HG03103 (cell line): ENCODE data around the gene PHLPP1.
A peak's percentile ranks its signal among the peaks of the same experiment; 100 is the strongest.

ENCODE experiments used
- ATAC-seq: cut with Tn5 transposase; IDR thresholded peaks from one replicate; pipeline ENCODE4 v1.9.1; 2021; ENCODE audit warnings: low read depth; ENCODE audit not compliant: unreplicated experiment

Gene PHLPP1

DNA sequence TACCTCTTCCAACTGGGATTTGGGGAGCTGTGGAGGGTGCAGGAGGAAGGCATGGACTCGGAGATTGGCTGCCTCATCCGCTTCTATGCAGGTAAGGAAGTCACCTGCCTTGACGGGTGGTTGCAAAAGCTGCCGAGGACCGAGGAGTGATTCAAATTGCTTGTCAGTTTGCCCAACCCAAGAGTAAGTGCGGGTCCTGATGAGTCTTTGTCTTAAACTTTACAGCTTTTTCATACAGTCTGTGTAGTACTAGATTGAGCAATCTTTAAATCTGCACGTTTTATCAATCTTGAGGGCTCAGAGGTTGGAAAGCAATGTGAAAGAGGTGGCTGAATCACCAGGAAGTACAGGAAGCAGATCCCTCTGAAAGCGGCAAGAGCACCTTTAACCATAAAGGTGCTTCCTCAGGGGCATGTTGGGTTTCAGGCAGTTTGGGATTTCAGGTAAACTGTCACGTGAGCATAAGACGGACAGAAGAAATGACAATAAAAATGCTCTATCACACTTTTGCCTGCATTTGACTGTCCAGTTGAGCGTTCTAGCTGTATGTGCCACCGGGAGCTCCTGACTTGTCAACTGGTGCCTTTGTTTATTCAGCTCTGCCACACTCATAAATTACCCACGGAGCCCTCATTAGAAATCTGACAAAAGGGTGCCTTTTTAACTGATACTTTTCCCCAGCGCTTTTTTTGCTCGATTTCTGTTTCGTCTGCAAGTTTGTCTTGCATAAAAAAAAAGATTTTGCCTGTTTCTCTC, 2.0 kb downstream of the PHLPP1 start:
- ATAC-seq = no peak

DNA sequence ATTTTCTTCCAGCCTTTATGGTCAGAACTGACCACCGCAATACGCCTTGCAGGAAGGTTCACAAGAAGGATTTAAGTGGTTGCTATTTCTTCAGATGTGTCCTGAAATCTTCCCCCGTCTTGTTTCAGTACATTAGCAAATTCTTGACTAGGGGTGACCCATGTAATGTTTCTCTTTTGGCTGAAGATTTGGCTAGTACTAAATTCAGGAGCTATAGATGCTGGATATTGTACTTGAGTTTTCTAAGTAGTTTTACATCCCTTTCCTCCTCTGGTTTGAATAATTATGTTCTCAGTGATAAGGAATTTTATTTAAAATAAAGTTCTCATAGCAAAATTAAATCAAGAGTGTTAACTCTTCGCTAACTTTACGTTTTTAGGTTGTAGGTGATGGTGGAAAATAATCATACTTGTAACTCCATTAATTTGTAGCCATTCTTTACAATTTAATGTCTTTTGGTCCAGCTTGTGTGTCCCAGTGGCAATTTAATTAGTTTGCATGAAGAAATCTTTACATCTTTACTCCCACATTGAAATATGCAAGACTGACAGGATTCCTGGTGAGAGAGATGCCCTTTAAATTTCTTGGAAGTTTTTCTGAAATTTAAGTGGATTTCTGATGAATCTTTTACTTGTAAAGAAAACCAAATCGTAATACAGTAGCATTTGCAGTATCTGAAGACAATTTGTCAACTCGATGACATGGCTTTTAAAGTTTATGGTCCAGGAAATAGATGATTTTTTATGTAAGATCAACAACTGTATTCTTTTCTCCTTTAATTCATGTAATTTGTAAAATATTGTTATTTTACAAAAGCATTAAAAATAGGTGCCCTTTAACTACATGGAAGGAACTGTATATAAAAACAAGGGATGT, 2.8 kb downstream of the PHLPP1 start:
- no peak for ATAC-seq

DNA sequence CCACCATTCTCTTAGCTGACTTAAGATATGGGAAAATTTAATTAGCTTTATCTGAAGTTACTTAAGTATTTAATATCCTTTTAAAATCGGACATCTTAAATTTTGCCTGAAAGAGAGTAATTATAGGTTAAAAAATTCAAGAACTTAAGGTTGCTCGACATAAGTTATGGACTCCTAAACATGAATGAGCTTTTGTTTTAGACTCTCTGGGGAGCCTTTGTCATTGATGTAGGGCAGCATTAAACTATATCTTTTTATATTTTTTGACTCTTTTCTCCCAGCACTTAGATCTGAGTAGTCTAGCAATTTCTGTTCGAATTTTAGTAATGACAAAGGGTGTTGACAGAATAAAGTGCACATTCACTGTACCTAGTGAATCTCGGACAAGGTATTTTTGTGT, 4.7 kb downstream of the PHLPP1 start:
- no peak for ATAC-seq

DNA sequence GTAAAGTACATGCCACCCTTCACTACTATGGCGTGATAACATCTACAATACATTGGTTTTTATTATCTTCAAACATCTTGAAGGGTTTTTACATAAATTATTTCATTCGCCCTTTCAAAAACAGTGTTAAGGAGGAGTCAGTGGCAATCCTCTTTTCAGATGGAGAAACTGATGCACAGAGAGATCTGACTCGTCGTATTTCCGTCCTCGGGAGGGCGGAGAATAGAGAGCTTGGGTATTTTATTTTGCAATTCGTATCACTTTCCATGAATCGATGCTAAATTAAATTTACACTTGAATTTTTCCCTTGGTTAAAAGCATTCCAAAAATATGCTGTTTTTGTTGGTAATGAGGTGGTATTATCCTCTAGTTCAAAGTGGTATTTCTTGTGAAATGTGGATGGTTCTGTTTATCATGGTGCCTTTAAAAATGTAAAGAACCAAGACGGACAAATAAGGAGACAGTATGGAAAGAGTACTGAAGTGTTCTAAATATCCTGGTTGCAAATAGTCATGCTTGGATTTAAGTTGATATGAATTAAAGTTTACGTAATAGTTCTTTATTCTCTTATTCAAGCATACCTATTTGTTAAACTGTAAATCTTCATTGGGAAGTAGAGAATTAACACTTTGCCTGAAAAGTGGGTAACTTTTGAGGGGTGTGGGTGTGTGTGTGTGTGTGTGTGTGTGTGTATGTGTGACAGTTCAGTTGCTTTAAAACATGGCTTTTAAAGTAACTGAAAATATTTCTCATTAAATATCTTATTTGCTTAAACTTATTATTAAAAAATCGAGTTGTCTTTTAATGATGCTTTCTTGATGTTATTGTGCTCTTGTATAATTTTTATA, 5.6 kb downstream of the PHLPP1 start:
- no peak for ATAC-seq

DNA sequence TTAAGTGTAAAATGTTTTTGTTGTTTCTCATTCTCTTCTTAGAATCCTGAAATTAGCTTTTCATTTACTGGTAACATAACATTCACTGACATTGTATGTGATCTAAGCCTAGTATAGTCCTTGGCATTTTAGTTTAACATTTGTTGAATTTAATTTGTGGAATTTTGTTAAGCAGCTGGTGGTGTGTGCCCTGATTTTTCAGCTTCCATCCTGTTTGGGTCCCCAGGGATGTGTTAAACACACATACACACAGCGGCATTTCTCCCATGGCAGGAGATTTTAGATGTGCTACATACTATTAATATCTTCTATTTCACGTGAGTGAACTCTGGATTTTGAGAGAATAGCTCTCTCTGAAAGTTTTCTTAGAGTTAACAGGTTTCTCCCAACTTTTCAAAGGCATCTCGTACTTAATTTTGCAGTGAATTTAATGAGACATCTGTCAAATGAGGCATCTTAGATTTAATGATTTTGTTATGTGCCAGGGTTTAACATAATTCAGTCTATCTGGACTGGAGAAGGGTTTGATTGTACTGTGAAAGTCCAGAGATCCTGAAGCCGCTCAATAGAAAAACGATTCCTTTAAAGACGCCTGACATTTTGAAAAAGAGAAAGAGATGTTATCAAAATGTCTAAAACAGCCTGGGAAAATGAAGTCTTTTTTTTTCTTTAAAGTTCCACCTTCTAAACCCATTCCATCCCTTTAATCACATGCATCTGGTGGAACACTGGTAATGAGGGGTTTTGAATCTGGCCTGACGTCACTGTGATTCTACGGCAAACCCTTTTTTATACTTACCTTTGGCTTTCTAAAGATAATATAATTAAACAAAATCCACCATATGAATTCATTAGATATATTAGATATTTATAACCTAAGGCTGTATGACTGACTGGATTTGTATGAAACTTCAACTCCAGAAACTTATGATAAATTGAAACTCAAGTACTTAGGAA, 6.8 kb downstream of the PHLPP1 start:
- no peak for ATAC-seq

DNA sequence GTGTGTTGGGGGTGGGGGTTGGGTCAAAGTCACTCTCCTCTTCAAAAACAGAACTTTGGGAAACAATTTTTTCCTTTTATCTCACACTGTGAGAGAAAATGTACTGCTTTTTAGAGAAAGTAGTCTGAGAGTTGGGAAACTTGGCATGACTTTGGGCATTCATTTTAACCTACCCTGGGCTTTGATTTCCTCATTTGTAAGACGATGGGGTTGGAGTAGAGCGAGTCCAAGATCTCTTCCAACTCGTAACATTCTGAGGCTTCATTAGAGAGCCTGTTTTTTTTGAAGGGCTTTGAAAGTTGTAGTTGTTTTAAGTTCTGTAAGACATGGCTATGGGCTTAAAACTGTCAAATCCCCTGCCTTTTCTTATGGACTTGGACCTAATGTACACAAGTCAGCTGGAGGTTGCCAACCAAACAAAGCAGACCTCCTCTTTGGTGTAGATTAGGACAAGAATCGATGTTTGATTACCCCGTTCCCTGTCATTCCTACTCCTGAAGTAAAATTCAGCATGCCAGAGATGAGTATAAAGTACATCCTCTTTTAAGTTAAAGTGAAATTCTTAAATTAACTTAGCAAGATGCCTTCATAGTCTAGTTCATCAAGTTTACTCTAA, 8.4 kb downstream of the PHLPP1 start:
- no peak for ATAC-seq

DNA sequence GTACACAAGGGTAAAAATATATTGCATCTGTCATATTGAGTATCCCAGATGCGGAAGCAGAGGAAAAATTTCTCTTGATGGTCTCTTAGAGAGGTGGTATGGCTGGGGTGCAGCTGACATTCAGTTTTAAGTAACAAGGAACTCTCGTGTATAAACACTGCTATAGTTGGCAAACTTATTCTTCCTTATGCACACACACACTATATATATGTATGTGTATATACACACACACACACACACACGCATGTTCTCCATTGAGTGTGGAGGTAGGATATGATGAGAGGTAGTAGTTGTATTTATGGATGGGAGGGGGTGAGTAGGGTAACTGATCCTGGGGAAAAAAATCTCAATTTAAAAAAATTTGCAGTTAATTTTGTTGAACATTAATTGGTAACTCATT, 10.6 kb downstream of the PHLPP1 start:
- no peak for ATAC-seq

DNA sequence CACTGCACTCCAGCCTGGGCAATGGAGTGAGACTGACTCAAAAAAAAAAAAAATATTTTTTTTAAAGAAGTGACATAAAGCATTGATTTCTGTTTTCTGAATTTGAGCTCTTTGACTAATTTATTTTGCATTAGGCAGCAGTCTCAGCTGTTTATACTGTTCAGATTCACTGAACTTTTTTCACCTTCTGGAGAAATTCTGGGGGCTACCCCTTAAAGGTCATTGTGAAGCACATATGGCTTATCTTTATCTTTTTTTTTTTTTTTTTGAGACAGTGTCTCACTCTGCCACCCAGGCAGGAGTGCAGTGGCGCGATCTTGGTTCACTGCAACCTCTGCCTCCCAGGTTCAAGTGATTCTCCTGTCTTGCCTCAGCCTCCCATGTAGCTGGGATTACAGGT, 12.9 kb downstream of the PHLPP1 start:
- ATAC-seq = no peak

DNA sequence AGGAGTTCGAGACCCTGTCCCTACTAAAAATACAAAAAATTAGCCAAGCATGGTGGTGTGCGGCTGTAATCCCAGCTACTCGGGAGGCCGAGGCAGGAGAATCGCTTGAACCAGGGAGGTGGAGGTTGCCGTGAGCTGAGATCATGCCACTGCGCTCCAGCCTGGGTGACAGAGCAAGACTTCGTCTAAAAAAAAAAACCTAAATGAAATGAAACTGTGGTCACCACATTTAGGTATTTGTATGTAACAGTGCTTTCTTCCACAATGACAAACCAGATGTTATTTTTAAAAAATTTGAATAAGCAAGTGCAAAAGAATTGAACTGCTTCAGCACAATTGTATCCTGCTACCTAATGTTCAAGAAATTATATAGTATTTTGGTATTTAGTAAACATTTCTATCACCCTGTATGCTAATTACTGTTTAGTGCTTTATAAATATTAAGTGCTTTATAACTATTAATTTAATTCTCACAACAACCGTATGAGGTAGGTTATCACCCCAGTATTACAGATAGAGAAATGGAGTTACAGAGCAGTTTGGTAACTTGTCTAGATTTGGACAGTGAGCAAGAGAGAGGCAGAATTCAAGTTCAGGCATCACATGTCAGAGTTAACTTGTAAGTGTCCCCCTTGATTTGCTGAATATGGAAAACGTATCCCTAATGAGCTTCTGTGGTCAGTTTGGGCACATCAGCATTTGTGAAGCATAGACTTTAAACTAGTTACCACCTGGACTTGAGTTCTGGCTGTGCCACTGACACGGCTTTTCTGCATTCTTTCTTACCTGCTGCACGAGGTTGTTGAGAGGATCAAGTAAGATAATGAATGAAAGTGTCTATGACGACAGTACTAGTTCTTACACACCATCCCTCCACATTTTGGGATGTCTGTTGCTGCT, 14.4 kb downstream of the PHLPP1 start:
- ATAC-seq = peak; percentile 70

DNA sequence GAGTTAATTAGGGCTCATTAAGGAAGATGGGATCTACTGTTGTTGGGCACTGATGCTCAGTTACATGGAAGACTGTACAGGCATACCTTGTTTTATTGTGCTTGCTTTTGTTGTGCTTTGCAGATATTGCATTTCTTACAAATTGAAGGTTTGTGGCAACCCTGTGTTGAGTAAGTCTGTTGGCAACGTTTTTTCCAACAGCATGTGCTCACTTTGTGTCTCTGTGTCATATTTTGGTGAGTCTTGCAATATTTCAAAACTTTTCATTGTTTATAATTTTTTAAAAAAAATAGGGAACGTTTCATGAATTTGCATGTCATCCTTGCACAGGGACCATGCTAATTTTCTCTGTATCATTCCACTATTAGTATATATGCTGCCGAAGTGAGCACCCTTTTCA, 15.6 kb downstream of the PHLPP1 start:
- no peak for ATAC-seq

DNA sequence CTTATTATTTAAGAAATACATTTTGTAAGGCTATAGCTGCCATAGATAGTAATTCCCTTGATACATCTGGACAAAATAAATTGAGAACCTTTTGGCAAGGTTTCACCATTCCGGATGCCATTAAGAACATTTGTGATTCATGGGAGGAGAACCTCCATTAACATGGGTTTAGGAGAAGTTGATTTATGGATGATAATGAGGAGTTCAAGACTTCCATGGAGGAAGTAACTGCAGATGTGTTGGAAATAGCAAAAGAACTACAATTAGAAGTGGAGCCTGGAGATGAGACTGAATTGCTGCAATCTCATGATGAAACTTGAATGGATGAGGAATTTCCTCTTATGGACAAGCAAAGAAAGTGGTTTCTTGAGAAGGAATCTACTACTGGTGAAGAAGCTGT, 17.3 kb downstream of the PHLPP1 start:
- ATAC-seq = no peak

DNA sequence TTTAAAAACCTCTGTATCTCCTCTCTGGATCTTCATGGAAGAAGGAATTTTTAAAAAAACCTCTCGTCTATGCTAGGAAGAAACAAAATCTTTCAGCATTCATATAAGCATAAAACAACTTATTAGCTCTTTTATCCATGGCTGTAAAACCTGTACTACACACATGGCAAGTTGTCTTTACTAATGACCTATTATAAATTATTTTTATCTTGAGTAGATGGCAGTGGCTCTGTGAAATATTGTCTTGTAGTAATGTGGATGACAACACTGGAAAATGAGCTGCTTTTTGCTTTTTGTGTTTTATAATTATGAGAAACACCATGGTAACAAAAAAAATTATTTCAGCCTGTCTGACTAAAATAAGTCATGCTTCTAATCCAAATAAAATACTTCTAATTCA, 18.9 kb downstream of the PHLPP1 start:
- no peak for ATAC-seq

DNA sequence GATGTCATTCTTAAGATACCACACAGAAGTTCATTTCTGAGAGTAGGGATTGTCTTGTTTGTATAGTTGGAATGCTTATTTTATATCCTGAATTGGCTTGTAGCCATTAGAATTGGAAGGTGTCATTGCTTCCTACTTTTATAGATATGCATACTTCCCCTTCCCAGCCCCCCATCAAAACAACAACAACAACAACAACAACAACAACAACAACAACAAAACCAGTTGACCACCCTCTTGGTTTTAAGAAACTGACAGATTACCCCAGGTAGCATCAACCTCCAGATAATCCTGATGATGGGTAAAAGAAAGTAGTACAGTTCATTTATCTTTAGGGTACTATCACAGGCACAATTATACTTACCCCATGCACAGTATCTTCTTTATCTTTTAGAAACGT, 20.0 kb downstream of the PHLPP1 start:
- ATAC-seq = no peak

DNA sequence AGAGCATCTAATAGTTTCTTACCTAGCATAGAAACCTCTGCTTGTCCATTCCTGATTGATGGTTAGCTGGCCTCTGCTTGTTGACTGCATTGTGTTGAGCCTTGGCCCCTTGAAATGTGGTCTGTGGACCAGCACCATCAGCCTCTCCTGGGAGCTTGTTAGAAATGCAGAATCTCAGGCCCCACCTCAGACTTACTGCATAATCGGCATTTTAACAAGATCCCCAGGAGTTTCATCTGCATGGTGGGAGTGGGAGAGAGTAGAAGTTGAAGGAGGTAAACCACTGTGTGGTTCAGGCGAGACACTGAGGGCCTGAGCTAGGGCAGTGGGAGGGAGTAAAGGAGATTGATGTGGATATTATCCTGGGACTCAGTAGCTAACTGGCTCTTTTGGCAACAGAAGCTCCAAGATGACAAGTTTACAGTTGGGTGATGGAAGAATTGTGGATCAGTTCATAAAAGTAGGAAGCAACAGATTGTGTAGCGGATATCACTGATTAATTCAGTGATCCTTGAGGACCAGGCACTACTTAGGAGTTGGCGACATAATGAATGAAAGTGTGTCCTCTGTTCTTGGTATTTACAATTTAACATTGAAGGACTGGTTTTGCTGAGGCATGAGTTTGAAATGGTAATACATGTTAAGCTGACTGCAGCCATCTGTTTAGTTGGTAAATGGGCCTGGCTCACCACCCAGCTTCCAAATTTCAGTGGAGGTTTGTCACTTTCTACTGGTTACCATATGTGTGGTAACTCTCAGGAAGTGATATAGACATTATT, 20.9 kb downstream of the PHLPP1 start:
- no peak for ATAC-seq

DNA sequence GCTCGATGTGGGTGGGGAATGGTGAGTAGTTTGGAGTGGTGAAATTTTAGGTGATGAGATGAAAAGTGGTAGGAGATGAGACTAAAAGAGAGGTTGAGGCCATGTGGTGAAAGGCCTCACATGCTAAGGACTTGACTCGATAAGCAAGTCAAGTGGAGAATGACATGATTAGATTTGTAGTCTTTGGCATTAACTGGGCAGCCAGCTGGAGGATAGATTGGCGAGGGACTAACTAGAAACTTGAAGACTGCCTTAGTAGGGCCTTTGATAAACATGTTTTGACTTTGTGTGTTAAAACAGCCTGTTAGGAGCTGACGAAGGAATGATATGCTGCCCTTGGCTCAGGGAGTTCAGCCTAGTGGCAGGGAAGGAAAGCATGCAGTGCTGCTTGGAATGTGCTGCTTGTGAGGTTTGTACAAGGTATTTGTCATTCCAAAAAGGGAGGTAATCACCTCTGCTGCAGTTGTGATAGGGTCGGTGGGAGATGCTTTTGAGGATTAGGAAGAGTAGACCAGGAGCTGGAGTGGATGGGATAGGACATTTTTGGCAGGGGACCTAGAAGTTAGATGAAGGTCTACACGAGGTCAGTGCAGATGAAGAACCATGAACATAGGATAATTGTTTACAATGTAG, 22.0 kb downstream of the PHLPP1 start:
- no peak for ATAC-seq

DNA sequence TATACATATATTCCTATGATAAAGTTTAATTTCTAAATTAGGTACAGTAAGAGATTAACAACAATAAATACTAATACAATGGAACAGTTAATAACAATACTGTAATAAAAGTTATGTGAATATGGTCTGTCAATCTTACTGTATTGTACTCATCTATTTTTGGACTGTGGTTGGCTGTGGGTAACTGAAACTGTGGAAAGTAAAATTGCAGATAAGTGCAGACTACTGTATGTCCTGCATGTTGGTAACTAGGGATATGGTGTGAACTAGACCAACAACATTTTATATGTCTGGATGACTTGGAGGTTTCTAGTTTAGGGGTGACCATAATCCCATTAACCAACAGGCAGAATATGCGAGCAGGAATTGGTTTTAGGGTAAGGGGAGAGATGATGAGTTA, 23.3 kb downstream of the PHLPP1 start:
- ATAC-seq = no peak

DNA sequence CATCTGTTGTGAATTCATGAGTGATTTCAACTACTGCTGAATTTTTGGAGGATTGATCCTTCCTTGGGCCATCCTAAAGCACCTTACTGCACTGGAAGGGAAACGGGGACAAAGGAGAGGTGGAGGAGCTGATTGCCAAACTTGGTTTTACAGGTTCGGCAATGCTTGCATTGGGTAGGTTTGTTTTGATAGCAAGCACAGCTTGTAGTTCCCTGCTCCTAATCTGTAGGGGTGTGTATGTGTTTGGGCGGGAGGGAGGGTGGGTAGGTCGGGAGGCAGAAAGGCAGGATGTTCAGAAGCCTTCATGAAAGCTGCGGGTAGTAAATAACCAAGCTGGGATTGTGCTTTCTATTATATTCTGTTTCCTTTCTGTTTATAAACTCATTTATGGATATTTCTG, 24.6 kb downstream of the PHLPP1 start:
- ATAC-seq = no peak
